ENCODE data around the gene LIPE.
A peak's percentile ranks its signal among the peaks of the same experiment; 100 is the strongest.

The LIPE gene

GRCh38 chr19:42362342-42362741 is 64.8 kb downstream of the LIPE start:
- Histone ChIP-seq H3K27ac (ENCODE audit: low read depth, low read length) (no peak overlapping the region), H3K4me3 (ENCODE audit: low read depth in 1 of 5, low read length in 5 of 5) (no peak overlapping the region), H3K9me3 (ENCODE audit: control insufficient read depth in 5 of 5, low read length in 5 of 5) (peaks cover 0 to 14% (median 5%) of the 10 kb centered on the region in 5 donors), H3K9ac (ENCODE audit: low read length in 5 of 5) (no peak overlapping the region), H3K36me3 (ENCODE audit: control insufficient read depth in 5 of 5, insufficient read depth in 5 of 5, low read length in 5 of 5) (peaks cover 0 to 61% (median 33%) of the 10 kb centered on the region in 5 donors), H3K4me1 (ENCODE audit: control insufficient read depth in 5 of 5, insufficient read depth in 5 of 5, low read length in 5 of 5) (peaks cover 0 to 23% (median 12%) of the 10 kb centered on the region in 5 donors), H3K27me3 (ENCODE audit: control insufficient read depth in 5 of 5, insufficient read depth in 4 of 5, low read length in 5 of 5) (no peaks in the 10 kb centered on the region)

- Histone ChIP-seq H3K27ac (ENCODE audit: low read depth, low read length) (no peak overlapping the region), H3K4me3 (ENCODE audit: low read depth in 1 of 5, low read length in 5 of 5) (no peak overlapping the region), H3K36me3 (ENCODE audit: control insufficient read depth in 5 of 5, insufficient read depth in 5 of 5, low read length in 5 of 5) (peaks cover 0 to 68% (median 41%) of the 10 kb centered on the region in 5 donors), H3K27me3 (ENCODE audit: control insufficient read depth in 5 of 5, insufficient read depth in 4 of 5, low read length in 5 of 5) (no peaks in the 10 kb centered on the region), H3K9ac (ENCODE audit: low read length in 5 of 5) (no peak overlapping the region), H3K9me3 (ENCODE audit: control insufficient read depth in 5 of 5, low read length in 5 of 5) (peaks cover 0 to 14% (median 5%) of the 10 kb centered on the region in 5 donors), H3K4me1 (ENCODE audit: control insufficient read depth in 5 of 5, insufficient read depth in 5 of 5, low read length in 5 of 5) (peaks cover 0 to 23% (median 12%) of the 10 kb centered on the region in 5 donors)
Measured at GRCh38 chr19:42361545-42361910, 65.7 kb downstream of the LIPE start.

GRCh38 chr19:42360787-42361544 is 66.2 kb downstream of the LIPE start:
- no peaks in the 10 kb centered on the region for H3K27me3 ChIP-seq (ENCODE audit: control insufficient read depth in 5 of 5, insufficient read depth in 4 of 5, low read length in 5 of 5)
- no peak overlapping the region for H3K4me3 ChIP-seq (ENCODE audit: low read depth in 1 of 5, low read length in 5 of 5)

GRCh38 chr19:42357290-42357689 is 69.9 kb downstream of the LIPE start:
- Histone ChIP-seq H3K9ac (ENCODE audit: low read length in 5 of 5) (no peak overlapping the region), H3K36me3 (ENCODE audit: control insufficient read depth in 5 of 5, insufficient read depth in 5 of 5, low read length in 5 of 5) (peaks cover 0 to 84% (median 62%) of the 10 kb centered on the region in 5 donors), H3K27ac (ENCODE audit: low read depth, low read length) (no peak overlapping the region), H3K9me3 (ENCODE audit: control insufficient read depth in 5 of 5, low read length in 5 of 5) (no peaks in the 10 kb centered on the region), H3K4me3 (ENCODE audit: low read depth in 1 of 5, low read length in 5 of 5) (no peak overlapping the region), H3K4me1 (ENCODE audit: control insufficient read depth in 5 of 5, insufficient read depth in 5 of 5, low read length in 5 of 5) (peaks cover 0 to 13% (median 0%) of the 10 kb centered on the region in 5 donors), H3K27me3 (ENCODE audit: control insufficient read depth in 5 of 5, insufficient read depth in 4 of 5, low read length in 5 of 5) (no peaks in the 10 kb centered on the region)

More at GRCh38 chr19:42360787-42361544, 66.2 kb downstream of the LIPE start:
- H3K27ac ChIP-seq (ENCODE audit: low read depth, low read length): no peak overlapping the region
- peaks cover 0 to 14% (median 5%) of the 10 kb centered on the region in 5 donors for H3K9me3 ChIP-seq (ENCODE audit: control insufficient read depth in 5 of 5, low read length in 5 of 5)
- peaks cover 0 to 71% (median 47%) of the 10 kb centered on the region in 5 donors for H3K36me3 ChIP-seq (ENCODE audit: control insufficient read depth in 5 of 5, insufficient read depth in 5 of 5, low read length in 5 of 5)
- H3K4me1 ChIP-seq (ENCODE audit: control insufficient read depth in 5 of 5, insufficient read depth in 5 of 5, low read length in 5 of 5): peaks cover 0 to 23% (median 12%) of the 10 kb centered on the region in 5 donors
- H3K9ac ChIP-seq (ENCODE audit: low read length in 5 of 5): peak overlapping the region in 1 of 5 donors; percentile 28

GRCh38 chr19:42356686-42357085 is 70.5 kb downstream of the LIPE start:
- Histone ChIP-seq H3K36me3 (ENCODE audit: control insufficient read depth in 5 of 5, insufficient read depth in 5 of 5, low read length in 5 of 5) (peaks cover 0 to 83% (median 61%) of the 10 kb centered on the region in 5 donors), H3K27ac (ENCODE audit: low read depth, low read length) (no peak overlapping the region)

GRCh38 chr19:42355896-42356295 is 71.3 kb downstream of the LIPE start:
- Histone ChIP-seq H3K4me1 (ENCODE audit: control insufficient read depth in 5 of 5, insufficient read depth in 5 of 5, low read length in 5 of 5) (peaks cover 0 to 4% (median 0%) of the 10 kb centered on the region in 5 donors), H3K27me3 (ENCODE audit: control insufficient read depth in 5 of 5, insufficient read depth in 4 of 5, low read length in 5 of 5) (no peaks in the 10 kb centered on the region), H3K4me3 (ENCODE audit: low read depth in 1 of 5, low read length in 5 of 5) (no peak overlapping the region), H3K9me3 (ENCODE audit: control insufficient read depth in 5 of 5, low read length in 5 of 5) (no peaks in the 10 kb centered on the region), H3K36me3 (ENCODE audit: control insufficient read depth in 5 of 5, insufficient read depth in 5 of 5, low read length in 5 of 5) (peaks cover 0 to 83% (median 63%) of the 10 kb centered on the region in 5 donors), H3K27ac (ENCODE audit: low read depth, low read length) (no peak overlapping the region), H3K9ac (ENCODE audit: low read length in 5 of 5) (no peak overlapping the region)

More at GRCh38 chr19:42356686-42357085, 70.5 kb downstream of the LIPE start:
- no peaks in the 10 kb centered on the region for H3K9me3 ChIP-seq (ENCODE audit: control insufficient read depth in 5 of 5, low read length in 5 of 5)
- H3K4me3 ChIP-seq (ENCODE audit: low read depth in 1 of 5, low read length in 5 of 5): no peak overlapping the region
- no peaks in the 10 kb centered on the region for H3K27me3 ChIP-seq (ENCODE audit: control insufficient read depth in 5 of 5, insufficient read depth in 4 of 5, low read length in 5 of 5)
- no peak overlapping the region for H3K9ac ChIP-seq (ENCODE audit: low read length in 5 of 5)
- H3K4me1 ChIP-seq (ENCODE audit: control insufficient read depth in 5 of 5, insufficient read depth in 5 of 5, low read length in 5 of 5): peaks cover 0 to 12% (median 0%) of the 10 kb centered on the region in 5 donors

- H3K4me1 ChIP-seq (ENCODE audit: control insufficient read depth in 5 of 5, insufficient read depth in 5 of 5, low read length in 5 of 5): no peaks in the 10 kb centered on the region
- H3K27me3 ChIP-seq (ENCODE audit: control insufficient read depth in 5 of 5, insufficient read depth in 4 of 5, low read length in 5 of 5): no peaks in the 10 kb centered on the region
- no peak overlapping the region for H3K27ac ChIP-seq (ENCODE audit: low read depth, low read length)
- no peak overlapping the region for H3K4me3 ChIP-seq (ENCODE audit: low read depth in 1 of 5, low read length in 5 of 5)
- H3K9me3 ChIP-seq (ENCODE audit: control insufficient read depth in 5 of 5, low read length in 5 of 5): no peaks in the 10 kb centered on the region
- no peak overlapping the region for H3K9ac ChIP-seq (ENCODE audit: low read length in 5 of 5)
- H3K36me3 ChIP-seq (ENCODE audit: control insufficient read depth in 5 of 5, insufficient read depth in 5 of 5, low read length in 5 of 5): peaks cover 0 to 78% (median 63%) of the 10 kb centered on the region in 5 donors
Measured at GRCh38 chr19:42353341-42354015, 73.7 kb downstream of the LIPE start.

- Histone ChIP-seq H3K27ac (ENCODE audit: low read depth, low read length) (no peak overlapping the region), H3K9me3 (ENCODE audit: control insufficient read depth in 5 of 5, low read length in 5 of 5) (no peaks in the 10 kb centered on the region), H3K9ac (ENCODE audit: low read length in 5 of 5) (no peak overlapping the region), H3K36me3 (ENCODE audit: control insufficient read depth in 5 of 5, insufficient read depth in 5 of 5, low read length in 5 of 5) (peaks cover 0 to 76% (median 62%) of the 10 kb centered on the region in 5 donors), H3K27me3 (ENCODE audit: control insufficient read depth in 5 of 5, insufficient read depth in 4 of 5, low read length in 5 of 5) (no peaks in the 10 kb centered on the region), H3K4me3 (ENCODE audit: low read depth in 1 of 5, low read length in 5 of 5) (no peak overlapping the region), H3K4me1 (ENCODE audit: control insufficient read depth in 5 of 5, insufficient read depth in 5 of 5, low read length in 5 of 5) (peaks cover 0 to 3% (median 0%) of the 10 kb centered on the region in 5 donors)
Measured at GRCh38 chr19:42352301-42353259, 74.6 kb downstream of the LIPE start.

Data from subcutaneous abdominal adipose tissue (tissue), 5 donors.